HG03571 (cell line): Measurements from ENCODE around the gene USP10.
"Not testable (repeated sequence)": the region's sequence is repeated elsewhere in the genome, so short reads cannot be mapped to it uniquely, and the experiment has no call there.

Experiments used
- ATAC-seq: cut with Tn5 transposase; IDR thresholded peaks from one replicate; pipeline ENCODE4 v1.9.1; 2021; ENCODE audit not compliant: unreplicated experiment

USP10 gene

DNA sequence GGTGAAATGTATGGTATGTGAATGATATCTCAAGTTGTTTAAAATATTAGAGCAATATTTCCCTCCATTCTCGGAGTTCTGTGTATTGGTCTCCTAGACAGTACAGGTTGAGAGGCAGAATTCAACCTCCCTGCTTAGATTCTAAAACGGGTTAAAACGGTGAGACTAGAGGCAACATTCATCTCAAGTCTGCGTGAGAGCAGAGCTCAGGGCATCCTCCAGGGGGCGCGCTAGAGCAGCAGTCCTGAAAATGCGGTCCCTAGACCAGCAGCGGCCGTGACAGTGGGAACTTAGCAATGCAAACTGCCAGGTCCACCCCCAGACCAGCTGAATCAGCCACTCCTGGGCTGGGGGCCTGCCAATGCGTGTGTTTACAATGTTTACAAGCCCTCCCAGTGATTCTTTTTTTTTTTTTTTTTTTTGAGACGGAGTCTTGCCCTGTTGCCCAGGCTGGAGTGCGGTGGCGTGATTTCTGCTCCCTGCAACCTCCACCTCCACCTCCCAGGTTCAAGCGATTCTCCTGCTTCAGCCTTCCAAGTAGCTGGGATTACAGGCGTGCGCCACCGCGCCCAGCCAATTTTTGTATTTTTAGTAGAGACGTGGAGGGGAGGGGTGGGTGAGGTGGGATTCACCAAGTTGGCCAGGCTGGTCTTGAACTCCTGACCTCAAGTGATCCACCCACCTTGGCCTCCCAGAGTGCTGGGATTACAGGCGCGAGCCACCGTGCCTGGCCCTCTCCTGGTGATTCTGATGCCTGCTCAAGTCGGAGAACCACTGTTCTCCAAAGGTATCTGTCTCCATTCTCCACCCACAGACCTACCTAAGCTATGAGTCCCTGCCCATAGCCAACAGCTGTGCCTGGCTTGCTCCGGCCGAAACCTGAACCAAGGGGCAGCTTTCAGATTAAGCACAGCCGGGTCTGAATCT, 27.3 kb upstream of the USP10 start:
- ATAC-seq = no peak

GRCh38 chr16:84673203-84673535, 26.6 kb upstream of the USP10 start:
- ATAC-seq = no peak

GRCh38 chr16:84673561-84673960, 26.2 kb upstream of the USP10 start:
- no peak for ATAC-seq

GRCh38 chr16:84675423-84675822, 24.4 kb upstream of the USP10 start:
- ATAC-seq = no peak

- ATAC-seq = no peak
These were observed 23.9 kb upstream of the USP10 start for GRCh38 chr16:84675884-84676283.

GRCh38 chr16:84677017-84677803, 22.6 kb upstream of the USP10 start:
- no peak for ATAC-seq

GRCh38 chr16:84677849-84678248, 22.0 kb upstream of the USP10 start:
- no peak for ATAC-seq

DNA sequence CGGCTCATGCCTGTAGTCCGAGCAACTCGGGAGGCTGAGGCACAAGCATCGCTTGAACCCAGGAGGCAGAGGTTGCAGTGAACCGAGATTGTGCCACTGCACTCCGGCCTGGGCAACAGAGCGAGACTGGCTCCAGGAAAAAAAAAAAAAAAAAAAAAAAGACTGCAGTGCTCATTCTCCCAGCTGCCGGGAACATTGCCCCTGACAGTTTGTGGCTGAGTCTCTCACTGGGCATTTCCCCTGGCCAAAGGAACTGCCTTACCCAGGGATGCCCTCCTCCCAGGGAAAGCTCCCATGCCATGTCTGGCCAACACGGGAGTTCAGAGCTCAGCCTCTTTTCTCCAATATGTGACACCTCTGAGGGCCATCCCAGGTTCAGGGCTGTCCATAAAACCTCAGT, 21.3 kb upstream of the USP10 start:
- ATAC-seq = no peak

- ATAC-seq = no peak
These were observed 19.5 kb upstream of the USP10 start for GRCh38 chr16:84680165-84680842.

GRCh38 chr16:84680843-84681629, 18.8 kb upstream of the USP10 start:
- no peak for ATAC-seq

- no peak for ATAC-seq
These were observed 15.9 kb upstream of the USP10 start for GRCh38 chr16:84683691-84684591.

GRCh38 chr16:84684592-84684965, 15.2 kb upstream of the USP10 start:
- no peak for ATAC-seq

- no peak for ATAC-seq
These were observed 14.6 kb upstream of the USP10 start for GRCh38 chr16:84685210-84685609.

- no peak for ATAC-seq
These were observed 13.0 kb upstream of the USP10 start for GRCh38 chr16:84686707-84687298.

- ATAC-seq = peak; percentile 84
These were observed 12.1 kb upstream of the USP10 start for GRCh38 chr16:84687715-84688114.

DNA sequence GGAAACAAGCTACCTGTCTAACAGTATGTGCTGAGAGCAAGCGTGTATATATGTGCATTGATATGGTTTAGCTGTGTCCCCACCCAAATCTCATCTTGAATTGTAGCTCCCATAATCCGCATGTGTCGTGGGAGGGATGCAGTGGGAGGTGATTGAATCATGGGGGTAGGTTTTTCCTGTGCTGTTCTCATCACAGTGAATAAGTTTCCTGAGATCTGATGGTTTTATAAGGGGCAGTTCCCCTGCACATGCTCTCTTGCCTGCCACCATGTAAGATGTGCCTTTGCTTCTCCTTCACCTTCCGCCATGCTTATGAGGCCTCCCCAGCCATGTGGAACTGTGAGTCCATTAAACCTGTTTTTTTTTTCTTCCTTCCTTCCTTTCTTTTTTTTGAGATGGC, 11.6 kb upstream of the USP10 start:
- ATAC-seq = not testable (repeated sequence)

- ATAC-seq = no peak
These were observed 10.7 kb upstream of the USP10 start for GRCh38 chr16:84689111-84689510.

DNA sequence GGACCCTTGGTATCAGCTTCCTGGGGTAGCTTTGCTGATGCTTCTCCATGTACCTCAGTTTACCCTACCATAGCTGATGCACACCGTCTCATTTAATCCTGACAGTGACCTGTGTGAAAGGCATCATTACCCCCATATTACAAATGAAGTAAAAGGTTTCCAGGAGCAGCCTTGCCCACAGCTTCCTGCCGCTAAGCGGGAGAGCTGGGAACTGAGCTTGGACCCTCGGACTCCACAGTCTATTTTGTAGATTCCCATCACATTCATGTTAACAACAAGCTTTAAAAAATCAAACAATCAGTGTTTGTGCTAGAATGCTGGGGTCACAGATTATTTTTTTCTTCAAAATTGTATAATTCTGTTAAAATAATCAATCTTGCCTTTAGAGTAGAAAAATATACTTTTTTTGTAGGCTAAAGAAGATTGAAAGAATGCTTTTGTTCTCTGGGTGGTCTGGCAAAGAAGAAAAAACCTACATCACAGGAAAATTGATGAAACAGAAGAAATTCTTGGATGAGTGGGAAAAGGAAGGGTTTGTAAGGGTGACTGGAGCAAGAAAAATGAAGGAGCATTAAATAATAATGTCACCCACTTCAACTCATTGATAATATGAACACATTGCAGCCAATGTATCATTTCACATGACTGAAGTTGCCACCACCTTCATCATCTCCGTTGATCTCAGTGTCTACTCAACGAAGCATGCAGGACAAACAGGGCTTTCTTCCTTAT, 9.5 kb upstream of the USP10 start:
- no peak for ATAC-seq
